AG10803 (cell line): ENCODE data around the gene HMOX2.

ENCODE experiments used
- DNase-seq: peaks from one replicate; pipeline ENCODE4 v3.0.0; 2010; ENCODE audit warnings: low read depth
- H3K4me3 ChIP-seq: 2 replicates; pipeline ENCODE4 v1.5.1; 2011; ENCODE audit warnings: mild to moderate bottlenecking, low read length, control low read depth
- CTCF ChIP-seq: conservative IDR thresholded peaks from 2 replicates; pipeline ENCODE4 v1.5.1; 2011; ENCODE audit warnings: mild to moderate bottlenecking, low read length, control low read depth, inconsistent platforms

Gene HMOX2

GRCh38 chr16:4452674-4453073 lies 23.5 kb upstream of the HMOX2 start:
- no peak overlapping the region for H3K4me3 ChIP-seq
- DNase-seq, result no peak
- TF ChIP-seq CTCF, result no peak

- TF ChIP-seq CTCF, result no peak
- no peak overlapping the region for H3K4me3 ChIP-seq
- no peak for DNase-seq
Observed at GRCh38 chr16:4454623-4455022, 21.6 kb upstream of the HMOX2 start.

- no peak for TF ChIP-seq CTCF
- no peak for DNase-seq
- no peak overlapping the region for H3K4me3 ChIP-seq
Observed at GRCh38 chr16:4455081-4455480, 21.1 kb upstream of the HMOX2 start.

- no peak overlapping the region for H3K4me3 ChIP-seq
- DNase-seq, result no peak
- TF ChIP-seq CTCF, result no peak
Observed at GRCh38 chr16:4455951-4456350, 20.2 kb upstream of the HMOX2 start.

GRCh38 chr16:4460936-4461249 lies 15.3 kb upstream of the HMOX2 start:
- TF ChIP-seq CTCF, result no peak
- no peak overlapping the region for H3K4me3 ChIP-seq
- no peak for DNase-seq

- DNase-seq, result no peak
- H3K4me3 ChIP-seq, result no peak overlapping the region
- no peak for TF ChIP-seq CTCF
Observed at GRCh38 chr16:4461250-4462085, 14.7 kb upstream of the HMOX2 start.

GRCh38 chr16:4463522-4464163 lies 12.6 kb upstream of the HMOX2 start:
- no peak for TF ChIP-seq CTCF
- no peak overlapping the region for H3K4me3 ChIP-seq
- no peak for DNase-seq
